Stimulated activated CD8-positive, alpha-beta memory T cell treated with anti-CD3 and anti-CD28 coated beads, Interleukin-15, amount 100 ng/mL, for 24 hours (primary cell): ENCODE measurements around the gene MLYCD.
"Not testable (repeated sequence)": the region's sequence is repeated elsewhere in the genome, so short reads cannot be mapped to it uniquely, and the experiment has no call there.

Experiments
- DNase-seq: peaks from one replicate; pipeline ENCODE4 v3.0.0-alpha.2; 2020; ENCODE audit warnings: low read depth

MLYCD gene

DNA sequence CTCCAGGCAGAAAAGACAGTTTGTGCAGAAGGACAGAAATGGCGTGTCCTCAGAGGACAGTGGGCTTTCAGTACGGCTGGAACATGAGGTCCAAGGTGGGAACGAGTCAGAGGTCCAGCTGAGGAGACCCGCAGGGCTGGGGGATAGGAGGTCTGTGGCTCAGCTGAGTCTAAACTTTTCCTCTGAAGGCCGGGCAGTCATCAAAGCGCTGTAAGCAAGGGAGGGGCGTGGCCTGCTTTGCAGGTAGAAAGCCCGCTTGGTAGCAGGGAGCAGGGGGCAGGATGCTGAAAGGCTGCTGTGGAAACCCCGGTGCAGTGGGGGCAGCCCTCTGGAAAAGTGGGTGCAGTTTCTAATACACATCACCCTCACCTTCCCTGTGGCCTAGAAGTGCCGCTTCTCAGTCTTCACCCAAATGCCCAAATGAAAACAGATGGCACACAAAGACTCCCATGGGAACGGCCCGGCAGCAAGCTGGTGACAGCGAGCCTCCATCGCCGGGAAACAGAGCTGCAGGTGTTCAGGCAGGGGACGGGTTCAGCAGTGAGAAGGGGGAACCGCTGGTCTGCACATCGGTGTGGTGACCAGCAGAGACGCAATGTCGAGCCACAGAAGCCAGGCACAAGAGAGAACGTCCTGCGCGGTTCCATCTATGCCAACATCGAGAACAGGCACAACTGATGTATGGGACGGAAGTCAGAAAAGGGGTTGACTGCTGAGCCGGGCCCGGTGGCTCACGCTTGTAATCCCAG lies 41.9 kb downstream of the MLYCD start:
- no peak for DNase-seq

- not testable (repeated sequence) for DNase-seq
These were observed 42.6 kb downstream of the MLYCD start for GRCh38 chr16:83941546-83941945.

GRCh38 chr16:83942074-83942473 lies 43.2 kb downstream of the MLYCD start:
- DNase-seq: no peak

GRCh38 chr16:83942815-83943515 lies 44.0 kb downstream of the MLYCD start:
- no peak for DNase-seq

DNA sequence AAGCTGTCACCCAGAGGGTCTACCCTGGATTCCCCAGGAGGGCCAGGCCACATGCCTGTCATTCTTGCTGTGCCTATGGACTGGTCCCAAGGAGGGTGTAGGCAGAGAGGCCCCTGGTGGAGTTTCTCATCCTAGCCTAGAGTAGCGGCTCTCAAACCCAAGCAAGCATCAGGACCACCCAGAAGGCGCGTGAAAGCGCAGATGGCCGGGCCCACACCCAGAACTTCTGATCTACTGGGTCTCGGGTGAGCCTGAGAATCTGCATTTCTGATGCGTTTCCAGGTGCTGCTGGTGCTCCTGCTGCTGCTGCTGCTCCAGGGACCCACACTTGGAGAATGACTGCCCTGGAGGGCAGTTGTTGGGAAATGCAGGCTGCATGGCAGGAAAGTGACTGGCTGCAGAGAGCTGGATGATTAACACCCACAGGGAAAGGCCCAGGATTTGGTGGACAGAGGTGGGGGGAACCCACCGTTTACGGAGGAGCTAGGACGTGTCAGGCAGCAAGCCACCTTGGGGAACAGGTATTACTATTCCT lies 44.7 kb downstream of the MLYCD start:
- DNase-seq: no peak

DNA sequence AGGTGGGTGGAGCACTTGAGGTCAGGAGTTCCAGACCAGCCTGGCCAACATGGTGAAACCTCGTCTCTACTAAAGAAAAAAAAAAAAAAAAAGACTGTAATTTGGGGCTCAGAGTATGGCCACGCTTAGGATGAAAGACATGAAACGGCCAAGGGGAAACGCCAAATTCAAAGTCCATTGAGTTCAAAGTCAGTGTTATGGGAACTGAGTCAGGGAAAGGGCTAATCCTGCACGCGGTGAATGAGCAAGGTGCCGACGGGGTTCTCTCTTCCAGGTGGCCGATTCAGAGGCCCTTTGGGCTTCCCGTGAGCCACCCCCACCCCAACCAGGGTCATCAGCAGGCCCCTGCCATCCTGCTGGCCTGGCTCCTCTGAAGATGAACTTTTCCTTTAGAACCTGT lies 46.7 kb downstream of the MLYCD start:
- DNase-seq: no peak

DNA sequence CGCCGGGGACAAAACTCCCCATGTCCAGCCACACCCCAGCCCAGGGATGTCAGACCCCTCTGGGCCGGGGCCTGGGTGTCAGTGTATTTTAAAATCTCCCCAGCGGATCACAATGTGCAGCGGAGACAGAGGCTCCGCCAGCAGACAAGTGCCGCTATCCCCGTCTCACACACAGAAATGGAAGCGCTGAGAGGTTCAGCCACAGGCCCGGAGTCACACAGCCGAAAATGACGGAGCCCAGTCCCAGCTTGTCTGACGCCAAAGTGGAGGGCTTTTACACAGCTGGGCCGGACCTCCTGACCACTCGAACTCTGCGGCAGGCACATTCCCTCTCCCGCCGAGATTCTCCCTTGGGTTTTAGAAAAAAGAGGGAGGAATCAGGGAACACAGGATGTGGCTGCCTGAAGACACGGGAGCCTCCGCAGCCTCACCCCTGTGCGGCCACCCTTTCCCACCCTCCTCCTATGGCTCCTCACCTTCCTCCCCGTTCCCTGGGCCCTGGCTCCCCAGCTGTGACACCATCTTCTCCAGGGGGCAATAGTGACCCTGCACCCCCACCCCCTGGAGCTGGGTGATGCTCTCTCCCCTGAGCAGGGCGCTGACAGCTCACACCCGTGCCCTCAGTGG lies 47.4 kb downstream of the MLYCD start:
- DNase-seq: no peak

- DNase-seq: no peak
These were observed 48.1 kb downstream of the MLYCD start for GRCh38 chr16:83946781-83947566.

DNA sequence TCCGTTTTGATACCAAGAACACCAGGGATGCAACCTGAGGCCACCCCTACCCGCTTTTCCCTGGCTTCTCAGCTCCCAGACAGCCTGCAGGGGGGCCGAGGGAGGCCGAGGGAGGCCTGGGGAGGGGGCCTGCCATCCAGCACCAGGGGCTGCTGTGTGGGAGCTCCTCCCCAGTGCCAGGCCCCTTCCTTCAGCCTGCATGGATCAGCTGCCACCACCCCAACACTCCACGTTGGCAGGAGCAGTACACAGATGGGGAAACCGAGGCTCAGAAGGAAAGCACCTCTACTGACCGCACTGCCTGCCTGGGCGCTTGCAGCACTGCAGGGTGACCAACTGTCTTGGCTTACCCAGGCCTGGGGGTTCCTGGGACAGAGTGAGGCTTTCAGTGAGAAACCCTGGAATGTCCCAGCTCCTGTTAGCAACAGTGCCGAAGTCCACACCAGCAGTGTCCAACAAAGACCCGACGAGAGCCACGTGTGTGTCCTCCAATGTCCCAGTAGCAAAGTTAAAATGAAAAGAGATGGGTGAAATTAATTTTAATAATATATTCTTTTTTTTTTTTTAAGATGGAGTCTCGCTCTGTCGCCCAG lies 48.8 kb downstream of the MLYCD start:
- no peak for DNase-seq

GRCh38 chr16:83948914-83949723 lies 50.2 kb downstream of the MLYCD start:
- no peak for DNase-seq

DNA sequence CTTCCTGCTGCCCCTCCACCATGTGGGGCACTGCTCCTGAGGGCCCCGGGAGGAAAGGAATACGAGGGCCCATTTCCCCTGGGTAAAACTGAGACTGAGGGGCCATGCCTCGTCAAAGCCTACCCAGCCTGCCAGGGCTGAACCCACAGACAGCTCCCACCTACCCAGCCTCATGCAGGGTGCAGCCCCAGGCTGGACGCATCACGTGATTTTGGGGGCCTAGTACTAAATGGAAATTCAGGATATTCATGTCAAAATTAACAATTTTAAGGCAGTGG lies 50.7 kb downstream of the MLYCD start:
- no peak for DNase-seq

GRCh38 chr16:83950862-83951399 lies 52.0 kb downstream of the MLYCD start:
- DNase-seq: not testable (repeated sequence)

DNA sequence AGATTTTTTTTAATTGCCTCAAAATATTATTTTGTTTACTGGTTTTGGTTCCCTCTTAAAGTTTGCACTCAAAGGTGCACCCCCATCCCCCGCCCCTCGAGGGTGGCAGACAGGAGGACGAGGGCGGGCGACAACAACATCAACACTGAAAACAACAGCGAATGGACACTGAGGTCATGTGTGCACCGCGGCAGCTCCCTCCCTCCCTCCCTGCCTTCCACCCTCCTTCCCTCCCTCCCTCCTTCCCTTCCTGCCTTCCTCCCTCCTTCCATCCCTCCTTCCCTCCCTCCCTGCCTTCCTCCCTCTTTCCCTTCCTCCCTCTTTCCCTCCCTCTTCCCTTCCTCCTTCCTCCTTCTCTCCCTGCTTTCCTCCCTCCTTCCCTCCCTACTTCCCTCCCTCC lies 52.6 kb downstream of the MLYCD start:
- DNase-seq: no peak

DNA sequence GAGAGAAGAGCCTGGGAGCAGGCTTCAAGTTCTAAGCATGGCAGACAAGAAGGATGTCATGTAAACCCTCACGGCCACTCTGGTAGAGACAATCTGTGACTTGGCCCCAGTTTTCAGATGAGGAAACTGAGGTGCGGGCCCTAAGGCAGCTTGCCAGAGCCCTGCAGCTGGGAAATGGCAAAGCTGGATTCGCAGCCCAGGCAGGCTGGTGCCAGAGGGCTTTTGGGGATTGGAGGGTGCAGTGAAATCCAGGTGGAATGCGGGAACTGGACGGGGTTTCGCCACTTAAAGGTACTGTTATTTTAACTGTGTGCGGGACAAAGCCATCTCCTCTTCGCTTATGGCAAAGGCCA lies 53.6 kb downstream of the MLYCD start:
- DNase-seq: no peak

DNA sequence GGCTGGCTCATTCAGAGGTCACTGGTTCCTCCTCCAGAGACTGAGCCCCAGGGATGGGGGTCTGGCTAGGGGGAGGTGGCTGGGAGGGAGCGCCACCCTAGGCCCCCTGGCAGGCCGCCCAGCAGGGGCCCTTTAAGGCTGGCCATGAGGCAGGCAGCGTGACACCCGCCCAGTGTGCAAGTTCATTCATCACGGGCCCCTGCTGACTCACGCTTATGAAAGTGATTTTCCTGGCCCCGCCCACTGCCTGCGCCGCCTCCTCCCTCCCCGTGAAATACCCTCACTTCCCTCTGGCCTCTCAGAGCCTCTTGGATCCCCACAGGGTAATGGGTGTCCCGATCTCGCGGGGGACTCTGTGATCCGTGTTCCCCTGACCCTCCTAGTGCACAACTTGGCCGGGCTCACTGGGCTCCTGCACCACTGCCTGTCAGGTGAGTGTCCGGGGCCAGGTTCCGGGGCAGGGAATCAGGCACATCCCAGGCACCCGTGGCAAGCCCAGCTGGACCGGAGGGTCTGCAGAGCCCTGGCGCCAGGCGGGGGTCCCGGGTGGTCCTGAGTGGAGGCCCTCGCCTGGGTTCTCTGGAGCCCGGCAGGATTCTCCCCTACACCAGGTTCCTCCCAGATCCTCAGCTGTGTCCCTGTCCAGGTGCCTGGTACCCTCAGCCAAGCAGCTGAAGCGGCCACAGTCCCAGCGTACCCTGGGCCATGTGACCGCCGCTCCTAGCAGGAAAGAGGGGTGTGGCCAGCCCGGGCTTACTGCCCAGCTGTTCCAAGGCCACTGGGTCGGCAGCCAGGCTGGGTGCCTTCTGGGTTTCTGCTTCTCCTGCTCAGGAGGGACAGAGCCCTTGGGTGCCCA lies 54.3 kb downstream of the MLYCD start, which contains the start of gene OSGIN1:
OSGIN1 (plus strand) TSS at position 301 of the 856 bp plus-strand sequence. CDS start 4,432 bp downstream, outside the sequence.
- peak; percentile 55 for DNase-seq

DNA sequence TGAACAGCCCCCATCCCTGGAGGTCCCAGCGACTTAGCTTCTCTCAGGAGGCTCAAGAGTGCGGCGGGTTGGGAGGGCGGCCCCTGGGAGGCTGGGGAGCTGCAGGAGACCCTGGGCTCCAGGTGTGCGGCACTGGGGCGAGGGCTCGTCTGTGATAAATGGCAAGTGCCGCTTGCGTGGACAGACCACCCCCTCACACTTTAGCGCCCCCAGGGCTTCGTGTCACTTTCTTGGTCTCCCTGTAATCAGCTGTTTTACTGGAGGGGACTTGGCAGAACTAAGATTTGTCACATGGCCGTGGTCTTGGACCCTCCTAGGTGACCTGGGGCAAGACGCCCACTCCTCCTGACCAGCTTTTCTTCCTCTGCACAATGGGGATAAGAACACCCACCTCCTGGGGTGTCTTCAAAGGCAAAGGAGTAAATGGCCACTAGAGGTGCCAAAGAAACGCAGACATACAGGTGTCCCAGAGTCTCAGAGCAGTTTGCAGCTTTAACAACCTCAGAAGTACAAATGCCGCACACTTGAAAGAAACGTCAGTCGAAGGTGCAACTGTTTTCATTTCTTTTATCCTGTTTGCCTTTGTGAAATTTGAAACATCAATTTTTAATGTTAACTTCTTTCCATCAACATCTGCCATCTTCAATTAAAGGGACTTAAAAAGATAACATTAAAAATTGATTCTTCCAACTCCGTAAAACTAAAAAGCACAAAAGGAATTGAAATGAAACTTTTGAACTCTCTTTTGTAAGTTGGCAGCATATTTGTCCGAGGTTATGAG lies 55.1 kb downstream of the MLYCD start:
- DNase-seq: no peak

- DNase-seq: no peak
These were observed 55.7 kb downstream of the MLYCD start for GRCh38 chr16:83954577-83955016.

DNA sequence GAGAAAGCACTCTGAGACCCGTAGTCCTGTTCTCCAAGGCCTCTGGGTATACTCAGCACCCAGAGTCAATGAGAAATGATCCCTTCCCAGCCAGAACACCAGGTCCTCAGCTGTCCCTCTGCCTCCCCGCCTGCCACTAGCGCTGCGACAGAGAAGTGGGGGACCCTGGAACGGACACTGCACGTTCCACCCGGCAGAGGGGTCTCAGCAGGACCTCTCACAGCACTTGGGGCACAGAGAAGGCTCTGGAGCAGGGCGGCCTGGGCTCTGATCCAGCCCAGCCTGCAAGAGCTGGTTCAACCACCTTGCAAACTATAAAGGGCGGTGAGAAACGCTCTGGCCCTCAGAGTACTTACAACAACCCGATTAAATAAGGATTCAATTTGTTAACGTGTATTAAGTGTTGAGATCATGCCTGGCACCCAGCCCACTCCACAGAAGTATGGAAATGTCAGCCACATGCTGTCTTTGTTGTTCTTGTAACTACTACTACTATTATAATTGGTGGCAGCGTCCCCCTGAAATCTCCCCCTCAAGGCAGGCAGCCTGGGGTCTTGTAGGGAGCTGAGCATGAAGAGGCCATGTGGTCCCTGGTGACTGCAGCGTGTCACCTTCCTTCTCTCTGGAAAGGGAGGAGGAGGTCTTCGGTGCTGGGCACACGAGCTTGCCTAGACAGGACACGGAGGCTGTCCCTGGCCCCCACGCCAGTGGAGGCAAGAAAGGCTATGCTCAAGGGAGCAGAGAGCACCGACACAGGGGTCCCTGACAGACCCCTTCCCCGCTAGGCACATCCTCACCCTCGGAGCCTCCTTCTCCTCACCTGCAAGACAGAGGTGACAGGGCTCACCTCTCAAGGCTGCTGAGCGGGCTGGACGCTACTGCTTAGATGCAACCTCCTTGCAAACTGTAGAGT lies 56.6 kb downstream of the MLYCD start:
- no peak for DNase-seq
